GM10248 (cell line): Measurements from ENCODE around the gene FSD1.
"Not testable (repeated sequence)": the region's sequence is repeated elsewhere in the genome, so short reads cannot be mapped to it uniquely, and the experiment has no call there.

Experiments used
- CTCF ChIA-PET: fragments of 300-600 bp; sonication (Branson Sonifier 250); formaldehyde crosslinking; extraction: SDS; loops from one replicate; lab custom pipeline; 2021; ENCODE audit warnings: antibody characterized with exemption; lab: Yijun Ruan, JAX
- POLR2A ChIA-PET: fragments of 350-650 bp; sonication (Branson Sonifier 250); formaldehyde crosslinking; extraction: SDS; loops from one replicate; lab custom pipeline; 2020; ENCODE audit warnings: antibody characterized with exemption; lab: Yijun Ruan, JAX
- DNase-seq: peaks from one replicate; pipeline ENCODE4 v3.0.0; 2012; ENCODE audit errors: extremely low spot score
- TF ChIP-seq, protein P1 (sequence below): IDR thresholded peaks from 2 replicates; pipeline ENCODE4 v1.5.1; 2012; ENCODE audit warnings: mild to moderate bottlenecking, low read depth; ENCODE audit errors: extremely low read depth, missing control alignments, control extremely low read depth

Gene FSD1

DNA sequence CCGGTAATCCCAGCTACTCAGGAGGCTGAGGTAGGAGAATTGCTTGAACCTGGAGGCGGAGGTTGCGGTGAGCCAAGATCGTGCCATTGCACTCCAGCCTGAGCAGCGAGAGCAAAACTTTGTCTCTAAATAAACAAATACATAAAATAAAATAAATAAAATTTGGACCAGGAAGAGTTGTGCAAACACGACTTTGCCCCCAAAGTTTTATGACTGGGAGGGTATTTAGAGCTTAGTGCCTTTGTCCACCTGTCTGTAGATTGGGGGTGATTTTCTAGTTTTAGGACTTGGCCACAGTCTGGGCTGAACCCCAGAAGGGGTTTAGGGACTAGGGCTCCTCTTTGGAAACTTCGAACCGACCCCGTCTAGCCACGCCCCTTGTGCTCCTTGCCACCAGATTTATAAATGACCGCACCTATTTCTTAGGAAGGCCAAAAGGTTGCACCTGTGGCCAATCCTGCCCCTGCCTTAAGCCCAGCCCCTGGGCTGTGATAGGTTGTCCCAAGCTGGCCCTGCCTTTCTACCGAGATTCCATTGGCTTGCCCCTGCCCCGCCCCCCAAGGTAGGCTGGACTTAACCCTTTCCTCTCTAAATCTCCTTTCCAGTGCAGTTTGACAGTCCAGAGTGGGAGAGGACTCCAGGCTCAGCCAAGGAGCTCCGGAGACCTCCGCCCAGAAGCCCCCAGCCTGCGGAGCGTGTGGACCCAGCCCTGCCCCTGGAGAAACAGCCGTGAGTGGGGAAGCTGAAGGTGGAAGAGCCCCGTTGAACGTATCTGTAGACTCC, 20.0 kb upstream of the FSD1 start:
- ChIA-PET POLR2A (no interaction called here), CTCF (interaction anchor here (1.2 kb wide), 1 partner anchor 17 kb away, joined by 3 read pairs; no protein-coding TSS in a partner anchor)
- TF ChIP-seq, protein P1, sequence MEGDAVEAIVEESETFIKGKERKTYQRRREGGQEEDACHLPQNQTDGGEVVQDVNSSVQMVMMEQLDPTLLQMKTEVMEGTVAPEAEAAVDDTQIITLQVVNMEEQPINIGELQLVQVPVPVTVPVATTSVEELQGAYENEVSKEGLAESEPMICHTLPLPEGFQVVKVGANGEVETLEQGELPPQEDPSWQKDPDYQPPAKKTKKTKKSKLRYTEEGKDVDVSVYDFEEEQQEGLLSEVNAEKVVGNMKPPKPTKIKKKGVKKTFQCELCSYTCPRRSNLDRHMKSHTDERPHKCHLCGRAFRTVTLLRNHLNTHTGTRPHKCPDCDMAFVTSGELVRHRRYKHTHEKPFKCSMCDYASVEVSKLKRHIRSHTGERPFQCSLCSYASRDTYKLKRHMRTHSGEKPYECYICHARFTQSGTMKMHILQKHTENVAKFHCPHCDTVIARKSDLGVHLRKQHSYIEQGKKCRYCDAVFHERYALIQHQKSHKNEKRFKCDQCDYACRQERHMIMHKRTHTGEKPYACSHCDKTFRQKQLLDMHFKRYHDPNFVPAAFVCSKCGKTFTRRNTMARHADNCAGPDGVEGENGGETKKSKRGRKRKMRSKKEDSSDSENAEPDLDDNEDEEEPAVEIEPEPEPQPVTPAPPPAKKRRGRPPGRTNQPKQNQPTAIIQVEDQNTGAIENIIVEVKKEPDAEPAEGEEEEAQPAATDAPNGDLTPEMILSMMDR: no peak
- no peak for DNase-seq

DNA sequence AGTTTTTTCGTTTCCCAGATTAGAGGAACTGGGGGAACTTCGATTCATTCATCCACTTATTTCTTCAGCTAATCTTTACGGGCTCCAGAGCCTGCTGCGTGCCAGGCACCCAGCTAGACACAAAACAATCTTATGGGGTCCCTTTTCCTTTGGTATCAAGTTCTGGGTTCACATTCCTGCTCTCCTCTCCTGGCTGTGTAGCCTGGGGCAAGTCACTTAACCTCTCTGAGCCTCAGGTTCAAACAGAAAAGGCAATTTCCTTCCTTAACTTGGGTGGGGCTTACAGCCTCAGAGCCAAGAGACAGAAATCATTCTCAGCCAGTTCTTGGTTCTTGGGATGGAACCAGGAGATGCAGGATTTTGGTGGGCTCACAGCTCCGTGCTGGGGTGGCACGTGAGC, 19.4 kb upstream of the FSD1 start:
- TF ChIP-seq, protein P1: no peak
- POLR2A ChIA-PET: interaction anchor here (0.6 kb wide), 1 partner anchor 150 kb away, joined by 6 read pairs; no protein-coding TSS in a partner anchor
- CTCF ChIA-PET: no interaction called here
- no peak for DNase-seq

DNA sequence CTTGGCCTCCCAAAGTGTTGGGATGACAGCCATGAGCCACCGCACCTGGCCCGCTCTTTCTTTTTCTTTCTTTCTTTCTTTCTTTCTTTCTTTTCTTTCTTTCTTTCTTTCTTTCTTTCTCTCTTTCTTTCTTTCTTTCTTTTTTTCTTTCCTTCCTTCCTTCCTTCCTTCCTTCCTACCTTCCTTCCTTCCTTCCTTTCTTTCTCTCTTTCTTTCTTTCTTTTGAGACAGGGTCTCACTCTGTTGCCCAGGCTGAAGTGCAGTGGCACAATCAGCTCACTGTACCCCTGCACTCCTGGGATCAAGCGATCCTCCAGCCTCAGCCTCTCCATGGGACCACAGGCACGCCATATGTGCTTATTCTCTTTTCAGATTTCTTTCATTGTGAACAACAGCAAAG, 18.3 kb upstream of the FSD1 start:
- DNase-seq, CTCF ChIA-PET, POLR2A ChIA-PET: not testable (repeated sequence)

GRCh38 chr19:4288091-4288777, 16.2 kb upstream of the FSD1 start:
- CTCF ChIA-PET: interaction anchor here (1.1 kb wide), 1 partner anchor 21 kb away, joined by 3 read pairs; no protein-coding TSS in a partner anchor
- TF ChIP-seq, protein P1: no peak
- no peak for DNase-seq
- POLR2A ChIA-PET: interaction anchor here (0.5 kb wide), 1 partner anchor 27 kb away, joined by 5 read pairs; no protein-coding TSS in a partner anchor

DNA sequence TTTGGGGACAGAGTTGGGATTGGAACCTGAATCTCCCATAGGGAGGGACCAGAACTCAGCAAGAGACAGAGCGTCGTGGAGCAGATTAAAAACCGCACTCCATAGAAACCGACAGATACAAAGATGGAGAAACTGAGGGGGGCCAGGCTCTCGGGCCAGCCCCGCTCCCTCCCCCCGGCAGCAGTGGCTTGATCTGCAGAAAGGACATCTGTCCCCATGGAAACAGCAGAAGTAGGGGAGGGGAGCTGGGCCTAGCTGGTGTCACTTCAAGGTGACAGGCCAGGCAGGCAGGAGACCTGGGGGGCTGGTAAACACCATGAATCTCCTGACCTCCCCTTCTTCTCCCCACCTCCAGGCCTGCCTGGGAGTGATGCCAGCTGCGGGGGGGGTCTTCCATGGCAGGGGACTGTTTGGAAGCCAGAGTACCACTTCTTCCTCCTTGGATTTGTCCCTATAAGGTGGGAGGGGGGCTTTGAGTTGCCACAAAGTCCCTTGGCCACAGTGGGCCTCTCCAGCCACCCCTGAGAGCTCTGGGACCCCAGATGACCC, 13.1 kb upstream of the FSD1 start:
- ChIA-PET CTCF (no interaction called here), POLR2A (no interaction called here)
- DNase-seq: no peak
- TF ChIP-seq, protein P1: no peak

DNA sequence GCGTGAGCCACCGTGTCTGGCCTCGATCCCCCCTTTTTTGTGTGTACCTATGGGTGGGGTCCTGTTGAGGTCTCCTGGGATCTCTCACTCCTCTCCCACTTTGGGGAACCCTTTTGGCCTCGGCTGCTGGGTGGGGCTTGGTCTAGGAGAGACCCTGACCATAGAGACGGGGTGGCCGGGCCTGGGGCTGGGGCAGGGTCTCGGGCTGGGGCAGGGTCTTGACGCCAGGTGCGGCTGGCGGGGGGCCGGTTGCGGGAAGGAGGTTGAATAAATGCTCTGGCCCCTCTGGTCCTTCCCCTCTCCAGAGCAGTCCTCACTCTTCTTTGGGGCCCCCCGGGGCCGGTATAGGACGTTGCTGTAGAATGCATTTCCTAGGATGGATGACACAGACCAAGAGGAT, 11.9 kb upstream of the FSD1 start:
- POLR2A ChIA-PET: no interaction called here

More for the DNA sequence above, 11.9 kb upstream of the FSD1 start:
- CTCF ChIA-PET: no interaction called here
- DNase-seq: no peak
- TF ChIP-seq, protein P1: no peak
